Vagina (tissue), 2 donors: ENCODE data around the gene TEKT2. TPM values are rescaled to one million over a fixed set of nuclear protein-coding genes. Genes with fewer than 3 reads are reported as not detected.

ENCODE experiments used
- DNase-seq, 2 donors: peaks; one replicate each; pipeline ENCODE4 v3.0.0-alpha.2; 2017; ENCODE audit errors: extremely low spot score in 2 of 2
- H3K27ac ChIP-seq: fragments of 200-600 bp; sonication (generic); one replicate; pipeline ENCODE4 v1.5.1; 2019
- H3K27me3 ChIP-seq: fragments of 200-600 bp; sonication (generic); one replicate; pipeline ENCODE4 v1.5.1; 2019
- H3K36me3 ChIP-seq, 2 donors: fragments of 200-600 bp; sonication (generic); one replicate each; pipeline ENCODE4 v1.5.1; 2017 to 2019
- H3K4me1 ChIP-seq: fragments of 200-600 bp; sonication (generic); one replicate; pipeline ENCODE4 v1.5.1; 2019
- H3K4me3 ChIP-seq, 2 donors: fragments of 200-600 bp; sonication (generic); 1 replicate in 1 of 2; 2 replicates in 1 of 2; pipeline ENCODE4 v1.5.1; 2016 to 2019
- H3K9me3 ChIP-seq: fragments of 200-600 bp; sonication (generic); one replicate; pipeline ENCODE4 v1.5.1; 2019
- POLR2A ChIP-seq, 2 donors: fragments of 450-650 bp; IDR thresholded peaks; one replicate each; pipeline ENCODE4 v1.6.1; 2017; ENCODE audit warnings: antibody characterized with exemption in 2 of 2, mild to moderate bottlenecking in 2 of 2, moderate library complexity in 2 of 2
- POLR2AphosphoS5 ChIP-seq, 2 donors: sonication (generic); formaldehyde crosslinking; IDR thresholded peaks; one replicate each; pipeline ENCODE4 v1.9.0; 2017; ENCODE audit warnings: antibody characterized with exemption in 2 of 2, mild to moderate bottlenecking in 2 of 2, low read depth in 1 of 2; ENCODE audit not compliant: insufficient read depth in 1 of 2
- intact Hi-C: fragments of 100-400 bp; cut with DNase I; formaldehyde crosslinking; loops from one replicate; pipeline ENCODE4 v1.15.1; 2023
- total RNA-seq: library from RNA; depleted of rRNA; stranded (reverse); fragments of >200 nt; gene quantifications from one replicate; pipeline ENCODE4 v1.2.3, GENCODE V29; 2016
- TF ChIP-seq, protein P1 (sequence below), 3 experiments: fragments of 450-650 bp in 2 of 3; fragments of 200-600 bp in 1 of 3; sonication (generic) in 1 of 3; IDR thresholded peaks; one replicate each; pipeline ENCODE4 v1.5.1; 2017 to 2019; ENCODE audit warnings: antibody characterized with exemption in 3 of 3, mild to moderate bottlenecking in 2 of 3, moderate library complexity in 2 of 3

TEKT2 gene
- total RNA-seq, 1 donor from 2014 or later, result not detected

DNA sequence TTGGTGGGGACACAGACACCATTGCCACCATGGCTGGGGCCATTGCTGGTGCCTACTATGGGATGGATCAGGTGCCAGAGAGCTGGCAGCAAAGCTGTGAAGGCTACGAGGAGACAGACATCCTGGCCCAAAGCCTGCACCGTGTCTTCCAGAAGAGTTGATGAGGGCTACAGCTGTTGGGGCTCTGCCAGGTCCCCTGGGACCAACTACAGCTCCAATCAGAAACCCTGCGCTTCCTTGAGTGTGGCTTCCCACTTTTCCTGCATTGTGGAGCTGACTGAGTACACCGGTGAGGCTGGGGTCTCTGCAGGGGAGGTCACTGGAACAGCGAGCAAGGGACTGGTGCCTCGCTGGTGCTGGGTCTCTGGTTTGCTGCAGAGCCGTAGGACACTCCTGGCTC, 9.3 kb downstream of the TEKT2 start:
- intact Hi-C loops, result no loop called here
- H3K36me3 ChIP-seq, result peaks cover 0 to 44% of the 10 kb centered on the region in 2 donors
- no peaks in the 10 kb centered on the region for H3K27me3 ChIP-seq
- TF ChIP-seq, protein P1, sequence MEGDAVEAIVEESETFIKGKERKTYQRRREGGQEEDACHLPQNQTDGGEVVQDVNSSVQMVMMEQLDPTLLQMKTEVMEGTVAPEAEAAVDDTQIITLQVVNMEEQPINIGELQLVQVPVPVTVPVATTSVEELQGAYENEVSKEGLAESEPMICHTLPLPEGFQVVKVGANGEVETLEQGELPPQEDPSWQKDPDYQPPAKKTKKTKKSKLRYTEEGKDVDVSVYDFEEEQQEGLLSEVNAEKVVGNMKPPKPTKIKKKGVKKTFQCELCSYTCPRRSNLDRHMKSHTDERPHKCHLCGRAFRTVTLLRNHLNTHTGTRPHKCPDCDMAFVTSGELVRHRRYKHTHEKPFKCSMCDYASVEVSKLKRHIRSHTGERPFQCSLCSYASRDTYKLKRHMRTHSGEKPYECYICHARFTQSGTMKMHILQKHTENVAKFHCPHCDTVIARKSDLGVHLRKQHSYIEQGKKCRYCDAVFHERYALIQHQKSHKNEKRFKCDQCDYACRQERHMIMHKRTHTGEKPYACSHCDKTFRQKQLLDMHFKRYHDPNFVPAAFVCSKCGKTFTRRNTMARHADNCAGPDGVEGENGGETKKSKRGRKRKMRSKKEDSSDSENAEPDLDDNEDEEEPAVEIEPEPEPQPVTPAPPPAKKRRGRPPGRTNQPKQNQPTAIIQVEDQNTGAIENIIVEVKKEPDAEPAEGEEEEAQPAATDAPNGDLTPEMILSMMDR (IDR thresholded peaks at IDR 0.05), result no peak
- TF ChIP-seq POLR2A (IDR thresholded peaks at IDR 0.05) (no peak), POLR2AphosphoS5 (IDR thresholded peaks at IDR 0.05; ENCODE audit: insufficient read depth in 1 of 2, low read depth in 1 of 2) (no peak)
- peaks cover 23% of the 10 kb centered on the region for H3K4me1 ChIP-seq
- H3K27ac ChIP-seq, result no peak overlapping the region
- no peak for DNase-seq
- H3K4me3 ChIP-seq, result no peak overlapping the region
- no peaks in the 10 kb centered on the region for H3K9me3 ChIP-seq

DNA sequence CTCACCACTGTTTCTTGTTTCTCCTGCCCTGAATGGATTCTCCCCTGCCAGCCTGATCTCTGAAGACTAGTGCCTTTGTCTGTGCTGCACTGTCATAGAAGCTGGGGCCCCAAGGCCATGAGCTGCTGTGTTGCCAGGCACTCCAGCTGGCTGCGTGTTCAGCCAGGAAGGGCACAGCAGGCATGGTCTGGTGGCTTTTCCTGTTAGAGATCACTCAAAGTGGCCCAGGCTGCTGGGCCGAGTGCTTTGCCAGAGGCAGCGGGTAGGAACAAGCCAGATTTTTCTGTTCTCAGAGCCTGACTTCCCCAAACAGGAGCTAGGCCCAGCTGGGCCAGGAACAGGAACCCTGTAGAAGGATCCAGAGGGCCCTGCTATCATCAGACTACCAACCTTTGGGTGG, 10.0 kb downstream of the TEKT2 start:
- no peaks in the 10 kb centered on the region for H3K27me3 ChIP-seq
- TF ChIP-seq POLR2A (IDR thresholded peaks at IDR 0.05) (no peak), POLR2AphosphoS5 (IDR thresholded peaks at IDR 0.05; ENCODE audit: insufficient read depth in 1 of 2, low read depth in 1 of 2) (no peak)
- TF ChIP-seq, protein P1 (IDR thresholded peaks at IDR 0.05), result no peak
- DNase-seq, result no peak
- H3K27ac ChIP-seq, result no peak overlapping the region
- peaks cover 20% of the 10 kb centered on the region for H3K4me1 ChIP-seq
- no peak overlapping the region for H3K4me3 ChIP-seq
- peaks cover 0 to 44% of the 10 kb centered on the region in 2 donors for H3K36me3 ChIP-seq
- no peaks in the 10 kb centered on the region for H3K9me3 ChIP-seq
- intact Hi-C loops, result no loop called here

DNA sequence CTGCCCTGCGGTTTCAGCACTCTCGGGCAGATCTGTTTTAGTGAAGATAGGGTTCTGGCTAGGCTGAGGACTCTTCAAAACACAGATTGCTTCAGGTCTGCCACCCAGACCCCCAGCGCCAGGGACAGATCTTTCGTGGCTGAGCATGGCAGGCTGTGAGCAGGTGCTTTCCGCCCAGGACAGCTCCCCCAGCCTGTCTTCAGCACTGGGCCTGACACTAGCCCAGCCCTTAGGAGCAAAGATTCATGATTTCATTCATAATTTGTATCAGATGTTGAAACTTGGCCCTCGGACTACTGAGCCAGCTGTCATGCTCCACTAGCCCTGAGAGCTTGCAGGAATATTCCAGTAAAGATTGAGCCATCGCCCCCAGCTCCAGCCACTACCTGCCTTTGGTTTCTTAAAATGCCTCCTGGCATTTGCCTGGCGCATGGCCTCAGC, 10.7 kb downstream of the TEKT2 start:
- no peak for DNase-seq
- no peaks in the 10 kb centered on the region for H3K27me3 ChIP-seq
- peaks cover 0 to 44% of the 10 kb centered on the region in 2 donors for H3K36me3 ChIP-seq
- H3K9me3 ChIP-seq, result no peaks in the 10 kb centered on the region
- H3K4me3 ChIP-seq, result no peak overlapping the region
- peak overlapping the region; percentile 21 for H3K27ac ChIP-seq
- H3K4me1 ChIP-seq, result peaks cover 16% of the 10 kb centered on the region
- intact Hi-C loops, result loop anchor here (5.0 kb wide), 2 partner anchors 38 to 198 kb away; no protein-coding TSS in a partner anchor
- no peak for TF ChIP-seq POLR2A (IDR thresholded peaks at IDR 0.05)
- TF ChIP-seq, protein P1 (IDR thresholded peaks at IDR 0.05), result no peak
- TF ChIP-seq POLR2AphosphoS5 (IDR thresholded peaks at IDR 0.05; ENCODE audit: insufficient read depth in 1 of 2, low read depth in 1 of 2), result no peak

DNA sequence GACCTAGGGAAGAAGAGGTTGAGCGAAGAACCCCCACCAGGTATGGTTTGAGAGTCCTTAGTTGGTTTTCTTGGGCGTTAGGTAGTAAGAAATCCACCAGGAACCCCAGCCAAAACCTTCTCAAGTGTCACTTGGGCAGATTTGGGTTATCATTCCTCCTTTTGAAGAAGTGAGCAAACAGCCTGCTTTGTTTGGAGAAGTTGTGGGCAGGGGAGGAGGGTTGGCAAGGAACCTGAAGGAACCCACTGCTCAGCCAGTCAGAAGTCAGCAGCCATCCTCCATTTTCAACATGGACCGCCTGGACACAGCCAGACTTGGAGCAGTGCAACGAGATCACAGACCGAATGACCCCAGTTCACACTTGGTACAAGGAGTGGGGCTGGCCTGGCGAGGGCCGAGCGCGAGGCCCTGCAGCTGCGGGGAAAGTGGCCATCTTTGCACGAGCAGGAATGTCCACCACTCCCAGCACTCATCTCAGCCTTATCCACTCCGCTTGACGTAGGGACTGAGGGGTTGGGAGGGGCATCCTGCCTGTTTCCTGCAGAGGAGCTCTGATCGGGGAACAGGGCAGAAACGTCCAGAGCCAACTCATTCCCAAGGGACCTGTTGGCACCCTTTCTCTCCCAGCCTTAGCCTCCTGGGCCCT, 12.0 kb downstream of the TEKT2 start:
- TF ChIP-seq, protein P1 (IDR thresholded peaks at IDR 0.05), result no peak
- TF ChIP-seq POLR2A (IDR thresholded peaks at IDR 0.05), result no peak
- no peaks in the 10 kb centered on the region for H3K9me3 ChIP-seq
- peaks cover 0 to 44% of the 10 kb centered on the region in 2 donors for H3K36me3 ChIP-seq
- no peak overlapping the region for H3K4me3 ChIP-seq
- peaks cover 12% of the 10 kb centered on the region for H3K4me1 ChIP-seq
- intact Hi-C loops, result loop anchor here (5.0 kb wide), 2 partner anchors 36 to 196 kb away; no protein-coding TSS in a partner anchor
- no peaks in the 10 kb centered on the region for H3K27me3 ChIP-seq
- DNase-seq, result no peak
- H3K27ac ChIP-seq, result no peak overlapping the region
